Hindlimb muscle (tissue), 1 donor: ENCODE measurements around the gene TMEM255A. TPM values are rescaled to one million over a fixed set of nuclear protein-coding genes. Genes with fewer than 3 reads are reported as not detected.

Source experiments
- DNase-seq: peaks from one replicate; pipeline ENCODE4 v3.0.0-alpha.2; 2013
- polyA plus RNA-seq: library from polyadenylated mRNA; unstranded; fragments of 120-200 nt; gene quantifications from one replicate; pipeline ENCODE4 v1.2.1, GENCODE V29; 2013; ENCODE audit not compliant: insufficient read length

The TMEM255A gene
- polyA plus RNA-seq, 1 donor: 15.0 TPM

DNA sequence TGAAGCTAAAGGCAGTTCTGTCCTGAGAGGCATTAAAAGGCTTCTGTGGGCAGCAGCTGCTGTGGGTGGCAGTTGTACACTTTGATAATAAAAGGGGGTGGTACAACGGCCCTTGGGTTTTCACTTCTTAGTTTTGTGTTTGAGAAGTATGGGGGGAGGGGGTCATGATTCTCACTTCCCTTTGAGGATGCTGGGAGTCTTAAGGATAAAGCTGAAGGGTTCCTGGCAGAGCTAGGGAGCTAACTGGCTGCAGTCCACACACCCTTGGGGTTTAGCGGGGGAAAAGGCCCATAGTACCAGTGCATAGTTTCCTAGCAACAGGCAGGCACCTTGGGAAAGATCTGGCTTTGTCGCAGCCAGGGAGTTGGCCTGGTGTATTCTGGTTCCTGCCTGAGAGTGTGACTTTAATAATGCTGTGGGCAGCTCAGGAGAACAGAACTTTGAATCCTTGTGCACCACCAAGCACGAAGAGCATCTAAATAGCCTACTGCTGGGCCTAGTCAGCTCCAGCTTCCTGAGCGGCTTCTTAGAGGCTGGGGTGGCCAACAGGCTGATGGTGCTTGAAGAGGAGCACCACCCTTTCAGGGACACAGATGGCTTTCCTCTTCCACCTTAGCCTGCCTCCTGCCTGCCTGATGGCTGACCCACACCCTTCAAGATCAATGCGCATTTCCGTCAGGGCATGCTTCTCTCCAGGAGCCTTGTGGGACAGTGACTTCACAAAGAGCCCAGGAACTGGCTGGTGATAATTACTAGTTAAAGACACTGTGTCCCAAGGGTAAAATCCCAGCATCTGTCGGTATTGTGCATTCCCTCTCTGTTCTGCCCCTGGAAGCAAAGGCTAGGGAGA lies 48.2 kb downstream of the TMEM255A start:
- DNase-seq: no peak

DNA sequence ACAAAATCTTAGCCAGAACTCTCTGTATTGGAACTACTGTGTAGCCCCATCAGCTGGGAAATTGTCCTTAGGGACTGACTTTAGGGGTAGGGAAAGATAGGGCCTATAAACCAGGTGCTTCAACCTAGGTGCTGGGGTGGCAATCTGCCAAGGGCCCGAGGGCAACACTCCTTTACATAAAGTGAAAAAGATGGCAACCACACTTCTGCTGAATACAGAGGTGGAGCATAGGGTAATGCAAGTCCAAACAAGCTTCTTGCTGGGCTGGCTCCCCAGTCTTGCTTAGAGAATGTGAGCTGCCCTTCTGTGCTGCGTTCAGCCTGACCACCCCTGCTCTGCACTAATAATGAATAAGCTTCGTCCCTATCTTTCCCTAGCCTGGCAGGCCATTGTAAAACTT lies 50.9 kb downstream of the TMEM255A start:
- DNase-seq: no peak

DNA sequence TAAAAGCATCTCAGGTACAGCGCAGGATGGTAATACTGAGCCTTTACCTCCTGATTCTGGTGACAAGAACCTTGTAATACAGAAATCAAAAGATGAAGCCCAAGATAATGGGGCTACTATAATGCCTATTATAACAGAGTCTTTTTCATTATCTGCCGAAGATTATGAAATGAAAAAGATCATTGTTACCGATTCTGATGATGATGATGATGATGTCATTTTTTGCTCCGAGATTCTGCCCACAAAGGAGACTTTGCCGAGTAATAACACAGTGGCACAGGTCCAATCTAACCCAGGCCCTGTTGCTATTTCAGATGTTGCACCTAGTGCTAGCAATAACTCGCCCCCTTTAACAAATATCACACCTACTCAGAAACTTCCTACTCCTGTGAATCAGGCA lies 57.5 kb downstream of the TMEM255A start:
- DNase-seq: no peak

DNA sequence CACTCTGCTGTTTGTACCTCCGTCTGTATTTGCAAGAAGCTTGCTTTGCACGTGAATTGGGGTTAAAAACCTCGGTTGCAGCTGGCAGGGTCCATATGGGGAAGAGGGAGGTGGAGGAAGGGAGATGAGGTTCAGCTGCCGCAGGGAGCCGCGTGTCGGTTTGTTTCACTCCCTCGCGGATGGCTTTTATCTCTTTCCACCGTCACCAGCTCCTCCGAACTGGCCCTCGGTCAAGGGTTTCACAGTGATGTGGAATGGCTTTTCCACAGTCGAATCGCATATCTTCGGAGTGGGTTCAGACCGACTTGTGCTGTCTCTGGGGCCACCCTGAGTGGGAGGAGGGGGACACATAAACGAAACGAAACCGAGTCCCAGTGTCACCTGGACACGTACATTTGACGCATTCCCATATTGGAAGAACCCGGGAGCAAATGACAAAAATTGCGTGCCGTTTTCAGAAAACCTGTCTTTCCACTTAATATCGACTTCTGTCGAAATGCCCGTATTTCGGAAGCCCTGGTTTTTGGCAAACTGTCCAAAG lies 59.7 kb downstream of the TMEM255A start:
- DNase-seq: peak; percentile 29

DNA sequence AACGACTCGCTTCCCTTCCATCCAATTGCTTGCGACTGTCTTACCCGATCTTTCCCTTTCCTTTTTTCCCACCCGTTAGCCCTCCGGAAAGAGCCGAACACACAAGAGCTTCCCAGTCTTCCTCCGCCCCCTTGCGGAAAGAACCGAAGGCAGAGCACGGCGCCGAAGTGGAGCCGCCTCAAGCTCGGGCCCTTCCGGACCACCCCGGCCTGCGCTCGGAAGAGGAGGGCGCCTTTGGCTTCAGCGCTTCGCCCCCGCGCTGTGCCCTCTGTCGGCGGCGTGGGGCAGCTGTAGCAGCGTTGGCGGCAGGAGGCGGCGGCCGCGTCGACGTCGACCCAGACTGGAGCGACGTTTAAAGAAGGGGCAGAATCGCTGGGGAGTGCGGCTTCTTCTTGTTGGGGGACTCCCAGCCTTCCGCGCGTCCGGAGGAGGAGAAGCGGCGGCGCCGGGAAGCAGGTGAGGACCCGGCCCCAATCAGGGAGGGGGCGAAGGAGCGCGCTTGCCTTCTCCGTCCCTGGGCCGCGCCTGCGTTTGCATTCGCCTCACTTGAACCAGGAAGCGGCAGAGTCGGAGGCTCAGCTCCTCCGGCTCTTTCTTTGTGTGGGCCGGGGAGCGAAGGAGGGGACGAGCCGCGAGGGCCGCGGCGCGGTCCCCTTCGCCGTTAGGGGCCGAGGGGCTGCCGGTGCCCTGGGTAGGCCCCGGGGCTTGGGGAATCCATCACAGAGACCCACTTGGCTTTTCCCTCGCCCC lies 60.6 kb downstream of the TMEM255A start, which contains the start of gene ZBTB33:
ZBTB33 (plus strand) TSS at position 291 of the 750 bp plus-strand sequence. CDS start 2,604 bp downstream, outside the sequence.
- DNase-seq: peak; percentile 92

DNA sequence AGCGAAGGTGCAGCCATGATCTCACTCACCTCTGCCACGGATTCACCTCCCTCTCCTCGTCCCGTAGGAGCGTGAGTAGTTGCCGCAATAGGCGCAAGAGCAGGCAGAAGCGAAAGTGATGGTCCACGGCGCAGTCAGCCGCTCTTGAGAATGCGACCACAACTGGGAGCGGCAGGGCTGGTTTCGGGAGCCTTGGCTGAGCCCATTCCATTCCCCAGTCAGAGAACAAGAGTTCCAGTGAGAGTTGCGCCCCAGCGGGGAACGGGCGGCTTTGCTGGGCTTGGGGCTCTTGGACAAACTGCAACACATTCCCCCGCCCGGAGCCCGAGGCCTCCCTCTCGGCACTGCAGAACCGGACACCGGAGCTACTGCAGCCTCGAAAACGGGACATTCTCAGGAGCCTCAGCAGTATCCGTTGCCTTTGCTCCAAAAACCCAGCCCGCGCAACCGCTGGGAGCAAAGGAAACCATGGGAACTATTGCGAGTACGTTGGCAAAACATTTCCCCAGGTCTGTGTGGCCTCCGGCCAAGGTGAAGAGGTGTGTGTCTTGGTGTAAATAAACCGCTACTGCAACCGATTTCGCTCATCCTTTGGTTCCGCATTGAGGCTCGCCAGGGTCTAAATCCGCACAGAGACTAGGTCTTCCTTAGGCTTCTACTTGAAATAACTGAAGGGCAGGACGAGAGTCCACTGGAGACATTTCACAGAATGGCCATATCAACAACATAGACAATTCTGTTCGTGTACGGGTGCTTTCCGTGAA lies 66.3 kb downstream of the TMEM255A start:
- DNase-seq: peak; percentile 80

DNA sequence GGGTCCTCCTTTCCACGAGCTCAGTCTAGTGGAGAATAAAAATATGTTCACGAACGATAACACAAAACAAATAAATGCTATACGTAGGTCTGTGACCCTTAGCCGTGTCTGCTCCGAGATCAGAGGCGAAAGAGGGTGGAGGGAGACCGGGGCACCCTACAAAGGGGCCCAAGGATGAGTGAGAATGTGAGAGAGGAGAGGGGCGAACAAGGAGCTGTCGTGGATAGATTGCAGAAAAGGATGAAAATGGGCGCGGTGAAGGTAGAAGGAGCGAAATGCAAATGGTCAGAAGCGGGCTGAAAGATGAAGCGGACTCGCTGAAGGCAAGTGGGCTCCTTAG lies 66.9 kb downstream of the TMEM255A start:
- no peak for DNase-seq

DNA sequence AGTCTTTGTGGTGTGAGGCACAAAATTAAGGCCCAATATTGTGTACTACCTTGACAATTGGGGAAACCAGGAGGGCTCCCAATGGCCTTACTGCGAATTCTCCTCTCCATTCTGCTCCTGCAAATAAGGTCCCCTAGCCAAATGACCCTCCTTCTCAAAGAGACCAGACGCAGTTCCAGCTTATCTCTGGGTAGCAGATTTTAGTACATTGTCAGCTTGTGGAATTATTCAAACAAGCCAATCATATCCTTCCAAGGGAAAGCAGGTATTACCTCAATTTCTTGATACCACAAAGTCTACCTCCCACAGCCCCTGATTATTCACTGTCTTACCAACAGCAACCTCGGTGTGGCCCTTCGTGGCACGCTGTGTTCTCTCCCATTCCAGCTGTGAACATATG lies 68.4 kb downstream of the TMEM255A start:
- no peak for DNase-seq

DNA sequence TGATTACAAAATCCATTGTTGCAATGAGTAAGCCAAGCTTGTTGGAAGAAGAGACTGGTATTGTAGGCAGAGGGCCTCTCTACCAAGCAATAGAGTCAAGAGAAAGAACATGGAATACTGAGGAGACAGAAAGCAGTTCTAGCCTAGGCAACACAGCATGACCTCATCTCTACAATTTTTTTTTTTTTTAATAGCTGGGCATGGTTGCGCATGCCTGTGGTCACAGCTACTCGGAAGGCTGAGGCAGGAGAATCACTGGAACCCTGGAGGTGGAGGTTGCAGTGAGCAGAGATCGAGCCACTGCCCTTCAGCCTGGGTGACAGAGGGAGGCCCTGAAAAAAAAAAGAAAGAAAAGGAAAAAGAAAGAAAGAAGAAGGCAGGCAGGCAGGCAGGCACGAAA lies 72.3 kb downstream of the TMEM255A start:
- DNase-seq: no peak

DNA sequence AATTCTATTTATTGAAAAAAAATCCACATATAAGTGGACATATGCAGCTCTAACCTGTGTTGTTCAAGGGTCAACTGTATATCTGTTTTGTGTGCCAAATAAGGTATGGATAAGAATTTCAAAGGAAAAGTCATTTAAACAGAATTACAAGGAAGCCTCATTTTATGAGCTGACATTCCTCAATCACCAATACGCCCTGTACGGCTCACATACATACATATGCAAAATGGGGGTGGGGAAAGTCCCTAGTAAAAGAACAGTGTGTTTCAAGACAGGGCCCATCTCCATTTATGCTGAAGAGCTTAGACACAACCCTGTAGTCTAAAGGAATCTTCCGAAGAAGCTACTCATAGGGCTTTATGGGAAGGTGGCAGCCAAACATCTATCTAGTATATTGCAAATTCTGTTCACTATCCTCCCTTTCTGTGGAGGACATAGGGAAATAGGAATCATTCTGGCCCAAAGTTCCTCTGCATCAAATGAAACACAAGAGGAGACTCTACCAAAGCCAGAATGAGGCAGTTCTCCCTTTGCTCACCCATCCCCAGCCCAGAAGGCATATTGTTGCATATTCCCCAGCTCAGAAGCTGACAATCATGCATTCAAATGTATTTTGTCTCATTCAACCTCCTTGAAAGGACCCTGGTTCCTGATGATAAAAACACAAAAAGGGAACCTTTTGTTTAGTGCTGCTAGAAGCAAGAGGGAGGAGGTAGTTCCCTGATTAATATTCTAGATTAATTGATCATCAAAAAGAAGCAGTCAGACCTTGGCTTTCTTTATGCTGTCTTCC lies 74.4 kb downstream of the TMEM255A start:
- DNase-seq: no peak

DNA sequence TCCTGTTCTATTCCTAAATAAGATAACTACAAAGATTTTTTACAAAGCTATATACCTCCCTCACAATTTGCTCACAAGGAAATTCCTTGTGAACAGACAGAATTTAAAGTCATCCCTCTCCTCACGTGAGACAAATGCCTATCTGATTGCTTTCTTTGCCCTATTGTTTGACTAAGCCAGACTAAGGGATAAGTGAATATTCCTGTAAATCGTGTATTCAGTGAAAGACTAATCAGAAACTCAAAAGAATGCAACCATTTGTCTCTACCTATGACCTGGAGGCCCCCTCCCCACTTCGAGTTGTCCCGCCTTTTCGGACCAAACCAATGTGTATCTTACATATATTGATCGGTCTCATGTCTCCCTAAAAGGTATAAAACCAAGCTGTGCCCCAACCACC lies 76.0 kb downstream of the TMEM255A start:
- DNase-seq: no peak

DNA sequence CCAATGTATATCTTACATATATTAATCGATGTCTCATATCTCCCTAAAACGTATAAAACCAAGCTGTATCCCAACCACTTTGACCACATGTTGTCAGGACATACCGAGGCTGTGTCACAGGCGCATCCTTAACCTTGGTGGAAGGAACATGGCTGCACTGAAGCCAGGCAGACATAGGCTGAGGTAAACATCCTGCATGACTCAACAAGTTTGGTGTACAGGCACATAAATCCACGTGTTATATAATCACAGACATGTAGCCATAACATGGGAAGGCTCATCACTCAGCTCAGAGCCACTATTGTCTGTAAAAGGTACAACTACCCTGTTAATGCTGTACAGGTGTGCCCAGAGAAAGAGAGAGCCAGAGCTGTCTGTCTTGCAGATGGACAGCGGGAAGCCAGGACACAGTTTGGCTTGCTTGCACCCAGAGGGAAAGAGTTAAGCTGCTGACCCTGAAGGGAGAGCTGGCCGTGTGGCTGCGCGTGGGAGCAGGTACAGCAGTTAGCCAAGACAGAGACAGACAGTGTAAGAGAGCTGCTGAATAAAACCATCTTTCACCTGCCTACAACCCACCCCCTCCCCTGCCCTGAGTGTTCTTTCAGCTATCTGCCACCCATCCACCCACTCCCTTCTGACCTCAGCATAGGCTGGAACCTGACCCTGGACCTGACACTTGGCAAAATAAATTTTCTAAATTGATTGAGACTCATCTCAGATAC lies 82.9 kb downstream of the TMEM255A start:
- DNase-seq: no peak

DNA sequence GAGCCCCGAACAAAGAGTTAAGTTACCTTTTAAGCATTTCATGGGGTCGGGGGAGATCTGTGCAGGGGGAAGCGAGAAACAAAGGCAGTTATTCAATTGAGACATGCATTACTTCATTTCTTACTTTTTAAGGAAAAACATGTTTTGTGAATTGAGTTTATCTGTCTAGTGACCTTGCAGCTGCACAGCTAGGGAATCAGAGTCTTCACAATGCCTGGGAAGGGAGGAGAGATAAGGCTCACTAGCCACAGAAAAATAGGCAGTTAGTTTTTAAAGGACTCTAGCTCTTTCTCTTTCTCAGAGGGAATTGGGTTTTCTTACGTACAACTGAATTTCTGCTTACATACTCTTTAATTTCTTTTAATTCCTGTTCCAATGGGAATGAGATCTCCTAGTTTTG lies 86.9 kb downstream of the TMEM255A start:
- DNase-seq: no peak

DNA sequence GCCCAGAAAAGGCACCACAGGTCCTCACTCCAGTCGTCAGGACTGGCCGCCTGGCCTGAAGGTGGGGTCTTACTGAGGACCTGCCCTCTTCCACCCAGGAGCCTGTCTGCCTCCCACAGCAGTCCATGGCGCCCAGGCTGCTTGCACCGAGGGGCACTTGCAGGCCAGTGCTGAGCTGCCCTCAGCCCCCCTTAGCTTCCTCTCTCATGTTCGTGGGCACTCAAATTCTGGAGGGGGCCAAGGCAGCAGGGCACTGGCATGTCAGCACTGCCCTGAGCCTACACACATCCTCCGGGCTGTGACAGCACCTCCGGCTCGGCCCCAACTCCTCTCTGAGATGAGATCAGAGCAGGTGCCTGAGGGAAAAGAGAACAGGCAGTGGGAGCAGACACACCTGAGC lies 87.9 kb downstream of the TMEM255A start:
- DNase-seq: no peak

DNA sequence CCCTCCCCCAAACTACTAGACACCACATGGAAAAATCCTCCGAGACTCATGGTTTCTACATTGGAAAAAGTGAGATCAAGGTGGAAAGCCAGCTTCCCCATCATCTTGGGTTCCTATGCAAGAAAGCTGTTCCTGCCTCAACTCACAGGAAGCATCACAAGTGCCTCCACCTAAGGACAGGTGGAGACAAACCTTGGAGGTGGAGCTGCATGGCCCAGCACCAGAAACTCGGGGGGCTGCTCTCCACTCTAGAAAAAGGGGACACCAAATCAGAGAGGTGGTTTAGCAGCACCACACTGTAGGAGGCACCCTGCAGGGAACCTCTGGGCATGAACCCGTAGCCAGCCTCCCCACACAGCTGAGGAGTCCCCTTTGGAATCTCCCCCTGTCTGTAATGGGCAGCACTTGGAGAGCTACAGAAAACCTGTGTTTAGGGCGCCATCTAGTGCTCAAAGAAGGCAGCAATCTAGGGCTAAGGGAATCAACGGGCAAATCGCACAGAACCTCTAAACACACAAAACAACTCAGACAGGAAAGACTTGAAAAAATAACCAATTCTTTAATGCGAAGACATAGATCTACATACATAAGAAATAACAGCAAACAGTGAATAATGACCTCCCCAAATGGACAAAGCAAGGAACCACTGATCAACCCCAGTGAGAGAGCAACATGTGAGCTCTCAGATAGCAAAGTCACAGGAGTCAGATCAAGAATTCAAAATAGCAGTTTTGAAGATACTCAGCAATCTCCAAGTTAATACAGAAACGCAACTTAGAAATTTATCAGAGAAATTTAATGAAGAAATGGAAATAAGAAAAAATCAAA lies 97.6 kb downstream of the TMEM255A start:
- peak; percentile 32 for DNase-seq

Other genes starting within 250 kb of the TMEM255A start
- not detected for gene RHOXF2B, start 233.8 kb downstream of the TMEM255A start, polyA plus RNA-seq
- gene RHOXF1, start 195.5 kb downstream of the TMEM255A start, polyA plus RNA-seq: 0.35 TPM
- 0.06 TPM for gene RHOXF2, start 152.8 kb downstream of the TMEM255A start, polyA plus RNA-seq
- gene ZBTB33, start 60.6 kb downstream of the TMEM255A start, polyA plus RNA-seq: 12.1 TPM
- gene ATP1B4, start 50.6 kb upstream of the TMEM255A start, polyA plus RNA-seq: 296 TPM
- 123 TPM for gene LAMP2, start 157.8 kb upstream of the TMEM255A start, polyA plus RNA-seq
- 25.7 TPM for gene CUL4B, start 249.5 kb upstream of the TMEM255A start, polyA plus RNA-seq